Placental epithelial cell (primary cell): ENCODE results near the gene GAST. TPM values are rescaled to one million over a fixed set of nuclear protein-coding genes. Genes with fewer than 3 reads are reported as not detected.

ENCODE experiments used
- small RNA-seq: library from RNA; depleted of rRNA; stranded (forward); fragments of <200 nt; gene quantifications from one replicate; pipeline ENCODE3, GENCODE V24; 2012
- total RNA-seq: library from RNA; depleted of rRNA; stranded (reverse); fragments of >200 nt; gene quantifications from 2 replicates; pipeline ENCODE4 v1.2.3, GENCODE V29; 2012

Gene GAST
- total RNA-seq: not detected in 2 replicates

GRCh38 chr17:41711669-41712400 lies at the start of gene GAST:
GAST (plus strand) TSS chr17:41712331; CDS start chr17:41715437, 3,106 bp downstream.

GRCh38 chr17:41688641-41689496 lies 23.3 kb upstream of the GAST start, which contains the start of gene EIF1:
EIF1 (plus strand) TSS chr17:41688885; CDS start chr17:41689039, 154 bp downstream.

GRCh38 chr17:41734139-41734948 lies 22.2 kb downstream of the GAST start, which contains the start of gene HAP1:
HAP1 (minus strand) TSS chr17:41734643; CDS start chr17:41734634, 9 bp downstream.

Small RNA genes lying within 50 kb of the gene (small RNA-seq; reads per million reads assigned to genes)
- gene RN7SL399P (not detected), gene RNA5SP442 (0.12 reads per million)

Other genes with a start within 250 kb of the GAST start
- gene KRT32, start 244.9 kb upstream of the GAST start, total RNA-seq: not detected in 2 replicates
- gene KRT35, start 231.2 kb upstream of the GAST start, total RNA-seq: not detected in 2 replicates
- gene KRT36, start 222.4 kb upstream of the GAST start, total RNA-seq: not detected in 2 replicates
- under 0.01 and 2.5 TPM in 2 replicates for gene KRT13, start 206.7 kb upstream of the GAST start, total RNA-seq
- 1.7 and 5.1 TPM in 2 replicates for gene KRT15, start 193.4 kb upstream of the GAST start, total RNA-seq
- 6,370 and 8,085 TPM in 2 replicates for gene KRT19, start 184.0 kb upstream of the GAST start, total RNA-seq
- gene KRT9, start 140.3 kb upstream of the GAST start, total RNA-seq: 0.39 and 0.87 TPM in 2 replicates
- gene KRT14, start 125.4 kb upstream of the GAST start, total RNA-seq: 128 and 2,930 TPM in 2 replicates
- gene KRT16, start 99.6 kb upstream of the GAST start, total RNA-seq: 69.1 and 78.6 TPM in 2 replicates
- gene KRT17, start 87.8 kb upstream of the GAST start, total RNA-seq: 1,476 and 3,292 TPM in 2 replicates
- 101 and 168 TPM in 2 replicates for gene EIF1, start 23.4 kb upstream of the GAST start, total RNA-seq
- gene HAP1, start 22.3 kb downstream of the GAST start, total RNA-seq: 0.22 and 0.39 TPM in 2 replicates
- 302 and 545 TPM in 2 replicates for gene JUP, start 74.4 kb downstream of the GAST start, total RNA-seq
- gene P3H4, start 99.6 kb downstream of the GAST start, total RNA-seq: 84.6 and 154 TPM in 2 replicates
- 240 and 313 TPM in 2 replicates for gene FKBP10, start 100.7 kb downstream of the GAST start, total RNA-seq
- gene NT5C3B, start 123.9 kb downstream of the GAST start, total RNA-seq: 44.8 and 64.5 TPM in 2 replicates
- gene KLHL10, start 125.5 kb downstream of the GAST start, total RNA-seq: 0.79 TPM in 1 of 2 replicates, not detected in the other
- 29.1 and 38.1 TPM in 2 replicates for gene KLHL11, start 153.1 kb downstream of the GAST start, total RNA-seq
- gene ACLY, start 206.6 kb downstream of the GAST start, total RNA-seq: 67.5 and 160 TPM in 2 replicates
- 1.2 and 1.6 TPM in 2 replicates for gene ODAD4, start 218.3 kb downstream of the GAST start, total RNA-seq